ENCODE data around the gene UFSP2.

The UFSP2 gene

DNA sequence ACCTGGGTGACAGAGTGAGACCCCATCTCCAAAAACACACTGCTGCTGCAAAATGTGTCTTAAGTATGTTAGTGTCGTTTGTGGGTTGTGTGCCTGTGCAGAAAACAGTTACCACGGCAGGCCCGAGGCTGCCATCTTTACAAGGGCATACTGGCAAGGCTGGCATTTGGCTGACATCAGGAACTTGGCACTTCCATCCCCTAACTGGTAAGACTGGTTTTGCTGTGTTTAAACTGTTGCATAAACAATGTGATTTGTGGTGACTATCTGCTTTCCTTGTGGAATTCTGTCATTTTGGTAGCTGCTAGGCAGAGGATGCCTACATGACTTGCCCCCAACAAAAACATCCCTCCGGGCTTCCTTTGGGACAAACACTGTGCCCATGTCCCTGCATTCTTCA, 42.3 kb downstream of the UFSP2 start:
- Histone ChIP-seq H3K9me3 (ENCODE audit: insufficient read depth, low read depth, low read length) (no peaks in the 10 kb centered on the region), H4K12ac (ENCODE audit: low read depth, low read length) (no peak overlapping the region), H2AFZ (ENCODE audit: insufficient read depth, low read length, poor library complexity) (no peak overlapping the region), H3K36me3 (ENCODE audit: control insufficient read depth in 1 of 2, insufficient read depth in 2 of 2, low read length in 2 of 2) (no peaks in the 10 kb centered on the region), H3K79me2 (ENCODE audit: control insufficient read depth, insufficient read depth, low read length, poor library complexity) (no peaks in the 10 kb centered on the region), H2BK5ac (ENCODE audit: low read depth, low read length, poor library complexity) (no peak overlapping the region), H3K9ac (ENCODE audit: low read length) (no peak overlapping the region), H4K91ac (ENCODE audit: low read depth, low read length) (no peak overlapping the region), H3K27ac (ENCODE audit: low read depth, low read length) (no peak overlapping the region), H3K4me1 (ENCODE audit: control insufficient read depth in 1 of 2, insufficient read depth in 2 of 2, low read length in 2 of 2) (peaks cover 0 to 2% of the 10 kb centered on the region in 2 experiments), H3K23ac (ENCODE audit: low read length) (no peak overlapping the region), H2AK5ac (ENCODE audit: low read length) (no peak overlapping the region), H4K8ac (ENCODE audit: low read depth, low read length) (no peak overlapping the region), H3K27me3 (ENCODE audit: insufficient read depth, low read length) (no peaks in the 10 kb centered on the region), H3K14ac (ENCODE audit: low read length) (no peak overlapping the region), H2BK12ac (ENCODE audit: low read length) (no peak overlapping the region), H3K79me1 (ENCODE audit: low read length) (no peaks in the 10 kb centered on the region), H3K4me2 (ENCODE audit: low read length) (no peak overlapping the region), H2BK120ac (ENCODE audit: insufficient read depth, low read length, poor library complexity) (no peak overlapping the region), H3K18ac (ENCODE audit: low read length) (no peak overlapping the region), H3K4me3 (ENCODE audit: low read depth, low read length) (no peak overlapping the region), H3K4ac (ENCODE audit: low read depth, low read length) (no peak overlapping the region)
- DNase-seq: peak; percentile 21 to 66
- WGBS (ENCODE audit: extremely low coverage, insufficient coverage, insufficient read length): no CpG with 5 or more reads among the region's 4 CpGs

DNA sequence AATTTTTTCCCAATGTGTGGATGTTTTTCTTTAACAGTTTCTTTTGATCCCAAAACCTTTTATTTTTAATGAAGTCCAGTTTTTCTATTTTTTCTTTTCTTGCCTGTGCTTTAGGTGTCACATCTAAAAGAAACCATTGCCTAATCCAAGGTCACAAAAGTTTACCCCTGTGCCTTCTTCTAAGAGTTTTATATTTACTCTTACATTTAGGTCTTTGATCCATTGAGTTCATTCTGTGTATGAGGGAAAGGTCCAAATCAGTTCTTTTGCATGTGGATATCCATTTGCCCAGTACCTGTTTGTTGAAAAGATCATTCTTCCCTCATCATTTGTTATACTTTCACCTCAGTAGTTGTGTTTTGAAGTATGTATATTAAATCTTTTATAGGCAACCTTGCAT, 43.0 kb downstream of the UFSP2 start:
- Histone ChIP-seq H3K4me2 (ENCODE audit: low read length) (no peak overlapping the region), H3K27ac (ENCODE audit: low read depth, low read length) (no peak overlapping the region), H2AK5ac (ENCODE audit: low read length) (no peak overlapping the region), H3K79me2 (ENCODE audit: control insufficient read depth, insufficient read depth, low read length, poor library complexity) (no peaks in the 10 kb centered on the region), H2BK120ac (ENCODE audit: insufficient read depth, low read length, poor library complexity) (no peak overlapping the region), H2BK5ac (ENCODE audit: low read depth, low read length, poor library complexity) (no peak overlapping the region), H3K79me1 (ENCODE audit: low read length) (no peaks in the 10 kb centered on the region), H3K4me3 (ENCODE audit: low read depth, low read length) (no peak overlapping the region), H2BK12ac (ENCODE audit: low read length) (no peak overlapping the region), H3K9me3 (ENCODE audit: insufficient read depth, low read depth, low read length) (peaks cover 2% of the 10 kb centered on the region), H2AFZ (ENCODE audit: insufficient read depth, low read length, poor library complexity) (no peak overlapping the region), H3K36me3 (ENCODE audit: control insufficient read depth in 1 of 2, insufficient read depth in 2 of 2, low read length in 2 of 2) (peaks cover 0 to 3% of the 10 kb centered on the region in 2 experiments), H4K12ac (ENCODE audit: low read depth, low read length) (no peak overlapping the region), H4K91ac (ENCODE audit: low read depth, low read length) (no peak overlapping the region), H3K14ac (ENCODE audit: low read length) (no peak overlapping the region), H4K8ac (ENCODE audit: low read depth, low read length) (no peak overlapping the region), H3K4ac (ENCODE audit: low read depth, low read length) (no peak overlapping the region), H3K9ac (ENCODE audit: low read length) (no peak overlapping the region), H3K18ac (ENCODE audit: low read length) (no peak overlapping the region), H3K4me1 (ENCODE audit: control insufficient read depth in 1 of 2, insufficient read depth in 2 of 2, low read length in 2 of 2) (peaks cover 0 to 2% of the 10 kb centered on the region in 2 experiments), H3K27me3 (ENCODE audit: insufficient read depth, low read length) (no peaks in the 10 kb centered on the region), H3K23ac (ENCODE audit: low read length) (no peak overlapping the region)
- no peak for DNase-seq

DNA sequence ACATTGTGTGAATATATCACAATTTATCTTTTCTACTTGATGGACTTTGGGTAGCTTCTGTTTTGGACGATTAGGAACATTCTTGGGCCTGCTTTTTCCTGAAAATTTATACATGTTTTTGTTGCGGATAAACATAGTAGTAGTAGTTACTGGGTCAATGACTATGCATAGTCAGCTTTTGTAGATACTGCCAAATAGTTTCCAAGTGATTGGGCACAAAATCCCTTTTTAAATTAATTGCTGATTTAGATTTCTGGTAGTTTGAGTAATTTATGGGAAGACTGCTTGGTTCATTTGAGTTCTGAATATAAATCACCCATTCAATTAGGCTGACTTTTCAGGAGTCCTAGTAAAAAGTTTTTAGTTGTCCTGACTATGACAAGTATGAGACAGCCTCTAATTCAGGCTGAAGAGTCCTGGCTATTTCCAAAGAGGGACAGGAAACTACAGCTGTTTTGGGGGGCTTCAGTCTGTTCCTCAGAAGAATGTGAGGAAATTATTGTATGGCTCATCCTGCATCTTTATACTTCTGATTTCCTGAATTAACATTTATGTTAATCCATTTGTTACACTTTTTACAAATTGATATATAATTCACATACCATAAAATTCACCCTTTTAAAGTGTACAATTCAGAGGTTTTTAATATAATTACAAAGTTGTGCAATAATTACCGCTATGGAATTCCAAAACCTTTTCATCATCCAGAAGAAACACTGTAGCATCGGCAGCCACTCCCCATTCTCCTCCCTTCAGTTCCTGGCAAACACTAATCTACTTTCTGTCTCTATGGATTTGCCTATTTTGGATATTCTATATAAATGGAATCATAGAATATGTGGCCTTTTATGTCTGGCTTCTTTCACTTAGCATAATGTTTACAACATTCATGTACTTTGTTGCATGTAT, 44.2 kb downstream of the UFSP2 start:
- no CpG with 5 or more reads among the region's 4 CpGs for WGBS (ENCODE audit: extremely low coverage, insufficient coverage, insufficient read length)
- no peak overlapping the region for H3K4ac ChIP-seq (ENCODE audit: low read depth, low read length)

DNA sequence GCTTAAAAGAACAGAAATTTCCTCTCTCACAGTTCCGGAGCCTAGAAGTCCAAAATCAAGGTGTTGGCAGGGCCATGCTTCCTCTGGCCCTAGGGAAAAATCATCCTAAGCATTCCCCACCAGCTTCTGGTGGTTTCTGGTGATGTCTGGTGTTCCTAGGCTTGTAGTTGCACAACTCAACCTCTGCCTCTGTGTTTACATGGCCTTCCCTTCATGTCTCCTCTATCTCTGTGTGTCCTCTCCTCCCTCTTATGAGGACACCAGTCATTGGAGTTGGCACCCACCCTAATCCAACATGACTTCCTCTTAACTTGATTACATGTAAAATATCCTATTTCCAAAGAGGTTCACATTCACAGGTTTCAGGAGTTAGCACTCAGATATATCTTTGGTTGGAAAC, 45.4 kb downstream of the UFSP2 start:
- Histone ChIP-seq H3K27me3 (ENCODE audit: insufficient read depth, low read length) (no peaks in the 10 kb centered on the region), H2BK12ac (ENCODE audit: low read length) (no peak overlapping the region)

More for the DNA sequence above, 44.2 kb downstream of the UFSP2 start:
- Histone ChIP-seq H3K27ac (ENCODE audit: low read depth, low read length) (no peak overlapping the region), H4K91ac (ENCODE audit: low read depth, low read length) (no peak overlapping the region), H4K8ac (ENCODE audit: low read depth, low read length) (no peak overlapping the region), H3K4me3 (ENCODE audit: low read depth, low read length) (no peak overlapping the region), H3K9me3 (ENCODE audit: insufficient read depth, low read depth, low read length) (peaks cover 2% of the 10 kb centered on the region), H3K79me2 (ENCODE audit: control insufficient read depth, insufficient read depth, low read length, poor library complexity) (no peaks in the 10 kb centered on the region), H3K23ac (ENCODE audit: low read length) (no peak overlapping the region), H2BK5ac (ENCODE audit: low read depth, low read length, poor library complexity) (no peak overlapping the region), H3K79me1 (ENCODE audit: low read length) (no peaks in the 10 kb centered on the region), H2BK12ac (ENCODE audit: low read length) (no peak overlapping the region), H4K12ac (ENCODE audit: low read depth, low read length) (no peak overlapping the region), H2AFZ (ENCODE audit: insufficient read depth, low read length, poor library complexity) (no peak overlapping the region), H3K4me2 (ENCODE audit: low read length) (no peak overlapping the region), H3K18ac (ENCODE audit: low read length) (no peak overlapping the region), H3K4me1 (ENCODE audit: control insufficient read depth in 1 of 2, insufficient read depth in 2 of 2, low read length in 2 of 2) (peaks cover 0 to 2% of the 10 kb centered on the region in 2 experiments), H3K9ac (ENCODE audit: low read length) (no peak overlapping the region), H2AK5ac (ENCODE audit: low read length) (no peak overlapping the region), H3K36me3 (ENCODE audit: control insufficient read depth in 1 of 2, insufficient read depth in 2 of 2, low read length in 2 of 2) (peaks cover 0 to 5% of the 10 kb centered on the region in 2 experiments), H3K27me3 (ENCODE audit: insufficient read depth, low read length) (no peaks in the 10 kb centered on the region), H2BK120ac (ENCODE audit: insufficient read depth, low read length, poor library complexity) (no peak overlapping the region), H3K14ac (ENCODE audit: low read length) (no peak overlapping the region)
- no peak for DNase-seq

More for the DNA sequence above, 45.4 kb downstream of the UFSP2 start:
- Histone ChIP-seq H4K12ac (ENCODE audit: low read depth, low read length) (no peak overlapping the region), H3K4me1 (ENCODE audit: control insufficient read depth in 1 of 2, insufficient read depth in 2 of 2, low read length in 2 of 2) (peaks cover 0 to 2% of the 10 kb centered on the region in 2 experiments), H3K9ac (ENCODE audit: low read length) (no peak overlapping the region), H4K8ac (ENCODE audit: low read depth, low read length) (no peak overlapping the region), H3K4me3 (ENCODE audit: low read depth, low read length) (no peak overlapping the region), H3K36me3 (ENCODE audit: control insufficient read depth in 1 of 2, insufficient read depth in 2 of 2, low read length in 2 of 2) (peaks cover 0 to 5% of the 10 kb centered on the region in 2 experiments), H3K23ac (ENCODE audit: low read length) (no peak overlapping the region), H3K27ac (ENCODE audit: low read depth, low read length) (no peak overlapping the region), H3K79me1 (ENCODE audit: low read length) (no peaks in the 10 kb centered on the region), H2BK5ac (ENCODE audit: low read depth, low read length, poor library complexity) (no peak overlapping the region), H3K79me2 (ENCODE audit: control insufficient read depth, insufficient read depth, low read length, poor library complexity) (no peaks in the 10 kb centered on the region), H2AK5ac (ENCODE audit: low read length) (no peak overlapping the region), H4K91ac (ENCODE audit: low read depth, low read length) (no peak overlapping the region), H2BK120ac (ENCODE audit: insufficient read depth, low read length, poor library complexity) (no peak overlapping the region), H3K4me2 (ENCODE audit: low read length) (no peak overlapping the region), H3K4ac (ENCODE audit: low read depth, low read length) (no peak overlapping the region), H3K14ac (ENCODE audit: low read length) (no peak overlapping the region), H3K9me3 (ENCODE audit: insufficient read depth, low read depth, low read length) (peaks cover 2% of the 10 kb centered on the region), H3K18ac (ENCODE audit: low read length) (no peak overlapping the region), H2AFZ (ENCODE audit: insufficient read depth, low read length, poor library complexity) (no peak overlapping the region)
- no peak for DNase-seq
- WGBS (ENCODE audit: extremely low coverage, insufficient coverage, insufficient read length): no CpG with 5 or more reads among the region's 1 CpG

Measured in trophoblast cell (in vitro differentiated cells and primary cell).